ENCODE measurements around the gene GPC6. TPM values are rescaled to one million over a fixed set of nuclear protein-coding genes. Genes with fewer than 3 reads are reported as not detected.

The GPC6 gene
- total RNA-seq, 1 experiment from 2014 or later, result not detected

DNA sequence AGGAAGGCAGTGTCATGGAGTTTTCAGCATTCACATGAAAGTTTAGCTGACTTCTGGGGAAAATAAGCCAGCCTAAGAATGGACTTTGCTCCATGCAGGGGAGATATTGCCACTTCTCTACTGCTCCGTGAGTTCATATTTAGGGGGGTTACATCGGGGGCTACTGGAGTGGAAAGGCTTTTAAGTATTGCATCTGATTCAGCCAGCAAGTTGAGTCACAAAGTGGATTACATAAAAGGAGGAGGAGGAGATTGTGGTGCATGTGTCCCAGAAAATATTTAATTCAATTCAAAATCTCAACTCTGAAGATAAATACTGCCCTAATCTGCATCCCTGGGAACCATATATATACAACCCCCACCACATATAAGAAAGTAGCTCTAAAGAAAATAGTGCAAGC is 635.7 kb downstream of the GPC6 start:
- Mint-ChIP-seq H3K27ac (ENCODE audit: unreplicated experiment) (no peak overlapping the region), H3K4me1 (ENCODE audit: low read depth, unreplicated experiment) (no peaks in the 10 kb centered on the region), H3K36me3 (ENCODE audit: insufficient read depth, unreplicated experiment) (no peaks in the 10 kb centered on the region), H3K9me3 (ENCODE audit: low read depth, unreplicated experiment) (peaks cover 3% of the 10 kb centered on the region), H3K27me3 (ENCODE audit: unreplicated experiment) (no peaks in the 10 kb centered on the region), H3K4me3 (ENCODE audit: low read depth, unreplicated experiment) (no peak overlapping the region)
- CTCF ChIA-PET, result no interaction called here
- TF ChIP-seq, protein P1, sequence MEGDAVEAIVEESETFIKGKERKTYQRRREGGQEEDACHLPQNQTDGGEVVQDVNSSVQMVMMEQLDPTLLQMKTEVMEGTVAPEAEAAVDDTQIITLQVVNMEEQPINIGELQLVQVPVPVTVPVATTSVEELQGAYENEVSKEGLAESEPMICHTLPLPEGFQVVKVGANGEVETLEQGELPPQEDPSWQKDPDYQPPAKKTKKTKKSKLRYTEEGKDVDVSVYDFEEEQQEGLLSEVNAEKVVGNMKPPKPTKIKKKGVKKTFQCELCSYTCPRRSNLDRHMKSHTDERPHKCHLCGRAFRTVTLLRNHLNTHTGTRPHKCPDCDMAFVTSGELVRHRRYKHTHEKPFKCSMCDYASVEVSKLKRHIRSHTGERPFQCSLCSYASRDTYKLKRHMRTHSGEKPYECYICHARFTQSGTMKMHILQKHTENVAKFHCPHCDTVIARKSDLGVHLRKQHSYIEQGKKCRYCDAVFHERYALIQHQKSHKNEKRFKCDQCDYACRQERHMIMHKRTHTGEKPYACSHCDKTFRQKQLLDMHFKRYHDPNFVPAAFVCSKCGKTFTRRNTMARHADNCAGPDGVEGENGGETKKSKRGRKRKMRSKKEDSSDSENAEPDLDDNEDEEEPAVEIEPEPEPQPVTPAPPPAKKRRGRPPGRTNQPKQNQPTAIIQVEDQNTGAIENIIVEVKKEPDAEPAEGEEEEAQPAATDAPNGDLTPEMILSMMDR (IDR thresholded peaks at IDR 0.05; ENCODE audit: unreplicated experiment), result no peak
- BruUV-seq (replicated peaks), result no TSS peak
- no peak for DNase-seq
- intact Hi-C loops (cut with micrococcal nuclease; ENCODE audit: unreplicated experiment), result no loop called here

DNA sequence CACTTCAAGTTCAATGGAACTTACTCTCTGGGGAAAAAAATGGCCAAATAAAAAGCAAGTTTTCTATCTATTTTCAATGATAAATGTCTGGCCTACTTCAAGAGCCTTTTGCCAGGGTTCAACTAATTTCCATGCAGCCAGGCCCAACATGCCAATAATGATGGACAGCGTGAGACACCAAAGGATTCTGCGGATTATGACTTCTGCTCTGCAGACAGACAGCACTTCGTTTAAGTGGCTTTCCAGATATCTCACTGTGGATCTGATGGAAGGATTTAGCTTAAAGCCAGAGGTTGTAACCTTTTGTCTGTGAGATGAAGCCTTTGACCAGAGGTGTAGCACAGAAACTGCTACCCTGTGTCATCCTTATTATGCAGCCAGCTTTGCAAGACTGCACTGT is 638.6 kb downstream of the GPC6 start:
- Mint-ChIP-seq H3K27ac (ENCODE audit: unreplicated experiment) (no peak overlapping the region), H3K27me3 (ENCODE audit: unreplicated experiment) (no peaks in the 10 kb centered on the region), H3K4me3 (ENCODE audit: low read depth, unreplicated experiment) (no peak overlapping the region), H3K9me3 (ENCODE audit: low read depth, unreplicated experiment) (no peaks in the 10 kb centered on the region), H3K36me3 (ENCODE audit: insufficient read depth, unreplicated experiment) (no peaks in the 10 kb centered on the region), H3K4me1 (ENCODE audit: low read depth, unreplicated experiment) (no peaks in the 10 kb centered on the region)
- intact Hi-C loops (cut with micrococcal nuclease; ENCODE audit: unreplicated experiment), result no loop called here
- BruUV-seq (replicated peaks), result no TSS peak
- TF ChIP-seq, protein P1 (IDR thresholded peaks at IDR 0.05; ENCODE audit: unreplicated experiment), result no peak
- CTCF ChIA-PET, result no interaction called here
- DNase-seq, result no peak

DNA sequence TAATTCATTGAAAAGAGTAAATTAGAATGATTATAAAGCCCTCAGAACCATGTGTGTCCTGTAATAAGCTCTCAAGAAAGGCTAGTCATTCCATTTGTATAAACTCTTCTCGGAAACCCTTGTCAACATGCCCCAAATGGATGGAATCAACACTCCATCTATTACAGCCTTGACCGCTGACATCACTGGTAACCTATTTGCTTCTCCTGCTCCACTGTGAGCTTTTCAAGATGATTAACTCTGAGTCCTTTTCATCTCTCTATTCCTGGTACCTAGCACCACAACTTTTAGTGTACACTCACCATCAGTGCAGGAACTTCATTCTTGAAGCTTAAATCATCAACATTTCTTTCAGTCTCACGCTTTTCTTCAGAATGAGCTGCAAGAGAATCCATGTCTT is 640.9 kb downstream of the GPC6 start:
- no peak for DNase-seq
- Mint-ChIP-seq H3K9me3 (ENCODE audit: low read depth, unreplicated experiment) (no peaks in the 10 kb centered on the region), H3K27me3 (ENCODE audit: unreplicated experiment) (no peaks in the 10 kb centered on the region), H3K36me3 (ENCODE audit: insufficient read depth, unreplicated experiment) (no peaks in the 10 kb centered on the region), H3K4me1 (ENCODE audit: low read depth, unreplicated experiment) (no peaks in the 10 kb centered on the region), H3K27ac (ENCODE audit: unreplicated experiment) (no peak overlapping the region), H3K4me3 (ENCODE audit: low read depth, unreplicated experiment) (no peak overlapping the region)
- CTCF ChIA-PET, result no interaction called here
- no TSS peak for BruUV-seq (replicated peaks)
- TF ChIP-seq, protein P1 (IDR thresholded peaks at IDR 0.05; ENCODE audit: unreplicated experiment), result no peak
- intact Hi-C loops (cut with micrococcal nuclease; ENCODE audit: unreplicated experiment), result no loop called here

DNA sequence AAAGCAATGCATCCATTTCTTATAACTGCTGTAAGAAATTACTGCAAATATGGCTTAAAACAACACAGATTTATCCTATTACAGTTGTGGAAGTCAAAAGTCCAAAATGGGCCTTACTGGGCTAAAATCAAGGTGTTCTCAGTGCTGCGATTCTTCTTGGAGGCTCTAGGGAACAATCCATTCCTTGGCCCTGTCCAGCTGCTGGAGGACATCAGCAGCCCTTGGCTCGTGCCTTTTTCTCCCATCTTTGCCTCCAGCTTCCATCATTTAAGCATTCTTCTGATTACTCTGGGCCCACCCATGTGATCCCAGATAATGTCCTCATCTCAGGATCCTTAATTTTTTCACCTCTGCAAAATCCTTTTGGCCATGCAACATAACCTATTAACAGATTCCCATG is 645.8 kb downstream of the GPC6 start:
- TF ChIP-seq, protein P1 (IDR thresholded peaks at IDR 0.05; ENCODE audit: unreplicated experiment), result no peak
- Mint-ChIP-seq H3K27me3 (ENCODE audit: unreplicated experiment) (no peaks in the 10 kb centered on the region), H3K4me1 (ENCODE audit: low read depth, unreplicated experiment) (no peaks in the 10 kb centered on the region), H3K9me3 (ENCODE audit: low read depth, unreplicated experiment) (no peaks in the 10 kb centered on the region), H3K4me3 (ENCODE audit: low read depth, unreplicated experiment) (no peak overlapping the region), H3K36me3 (ENCODE audit: insufficient read depth, unreplicated experiment) (no peaks in the 10 kb centered on the region), H3K27ac (ENCODE audit: unreplicated experiment) (no peak overlapping the region)
- DNase-seq, result no peak
- CTCF ChIA-PET, result no interaction called here
- no TSS peak for BruUV-seq (replicated peaks)
- intact Hi-C loops (cut with micrococcal nuclease; ENCODE audit: unreplicated experiment), result no loop called here

Measured in Calu3 (cell line).